K562 (cell line): ENCODE measurements around the gene ELL3. TPM values are rescaled to one million over a fixed set of nuclear protein-coding genes. Genes with fewer than 3 reads are reported as not detected.

Source experiments
- CREBBP ChIP-seq: IDR thresholded peaks from one replicate; pipeline ENCODE4 v1.6.1; 2012; ENCODE audit warnings: low read depth, mild to moderate bottlenecking, control low read depth, inconsistent platforms, low read length
- FOXP4 ChIP-seq: sonication (generic); formaldehyde crosslinking; IDR thresholded peaks from 2 replicates; pipeline ENCODE4 v1.8.0; 2022; ENCODE audit warnings: mild to moderate bottlenecking, missing genetic modification reagents, borderline replicate concordance
- MED1 ChIP-seq: sonication (generic); formaldehyde crosslinking; IDR thresholded peaks from 2 replicates; pipeline ENCODE4 v1.8.1; 2023; ENCODE audit warnings: missing genetic modification reagents, borderline replicate concordance
- MEF2D ChIP-seq: conservative IDR thresholded peaks from 2 replicates; pipeline ENCODE4 v1.6.1; 2016; ENCODE audit warnings: low read depth, missing genetic modification characterization, missing compliant biosample characterization
- RAD21 ChIP-seq, 2 experiments: fragments of 250-450 bp in 1 of 2; fragments of 450-650 bp in 1 of 2; sonication (Bioruptor Pico) in 1 of 2; formaldehyde crosslinking in 1 of 2; IDR thresholded peaks in 1 of 2; conservative IDR thresholded peaks in 1 of 2; 2 replicates each; pipeline versions ENCODE4 v1.4.0 to v1.8.0; 2020 to 2022; ENCODE audit warnings: mild to moderate bottlenecking in 2 of 2, moderate library complexity in 1 of 2
- RERE ChIP-seq: sonication (generic); formaldehyde crosslinking; IDR thresholded peaks from 2 replicates; pipeline ENCODE4 v1.8.0; 2023; ENCODE audit warnings: missing genetic modification reagents, mild to moderate bottlenecking, borderline replicate concordance
- SRF ChIP-seq, 2 experiments: fragments of 250-450, 450-650 bp in 1 of 2; sonication (Bioruptor Pico) in 1 of 2; sonication (generic) in 1 of 2; formaldehyde crosslinking; IDR thresholded peaks; 2 replicates each; pipeline versions ENCODE4 v1.5.0 to v1.5.1; 2020 to 2022; ENCODE audit warnings: mild to moderate bottlenecking in 1 of 2, missing genetic modification reagents in 1 of 2
- SRSF1 ChIP-seq: fragments of 200-400 bp; formaldehyde crosslinking; IDR thresholded peaks from 2 replicates; pipeline ENCODE4 v1.6.1; 2017; ENCODE audit warnings: mild to moderate bottlenecking, low read depth, low read length, moderate library complexity
- STAG1 ChIP-seq: sonication (generic); formaldehyde crosslinking; IDR thresholded peaks from 2 replicates; pipeline ENCODE4 v1.5.0; 2020; ENCODE audit warnings: missing genetic modification reagents, borderline replicate concordance
- ZMIZ1 ChIP-seq, 2 experiments: fragments of 150-350 bp in 1 of 2; IDR thresholded peaks; 2 replicates each; pipeline ENCODE4 v1.6.1; 2012 to 2016; ENCODE audit warnings: low read depth in 2 of 2, low read length in 2 of 2, mild to moderate bottlenecking in 1 of 2, moderate library complexity in 1 of 2
- ZNF79 ChIP-seq: fragments of 250-450 bp; sonication (Bioruptor Pico); IDR thresholded peaks from 2 replicates; pipeline ENCODE4 v1.4.0; 2020; ENCODE audit warnings: low read depth, mild to moderate bottlenecking, moderate library complexity
- polyA plus RNA-seq, 8 experiments: library from polyadenylated mRNA; depleted of rRNA in 4 of 8; stranded (reverse) in 5 of 8; unstranded in 3 of 8; fragments of >200 nt; fragmentation: Nextera tagmentation in 2 of 8; fragmentation: Illumina TruSeq in 1 of 8; extraction: Ambion mirVana in 2 of 8; extraction: Trizol in 1 of 8; gene quantifications; 2 replicates each; pipeline versions ENCODE4 v1.2.1 to v1.2.3, GENCODE V29; 2011 to 2014; ENCODE audit warnings: inconsistent platforms in 1 of 8, missing spikeins in 1 of 8
- total RNA-seq, 7 experiments: library from RNA; depleted of rRNA in 6 of 7; stranded (reverse); fragments of >200 nt in 6 of 7; fragmentation: Illumina TruSeq in 2 of 7; extraction: Trizol in 2 of 7; gene quantifications; 2 replicates each; pipeline versions ENCODE4 v1.2.1 to v1.2.3, GENCODE V29; 2011 to 2021; ENCODE audit warnings: low replicate concordance in 1 of 7
- TF ChIP-seq, protein P1 (sequence below), 2 experiments: IDR thresholded peaks; 2 replicates each; pipeline ENCODE4 v1.6.1; 2011; ENCODE audit warnings: borderline replicate concordance in 1 of 2, control low read depth in 1 of 2, low read depth in 1 of 2, low read length in 1 of 2, mild to moderate bottlenecking in 1 of 2, mixed read lengths in 1 of 2, moderate library complexity in 1 of 2; ENCODE audit not compliant: insufficient read depth in 1 of 2, insufficient read length in 1 of 2, poor library complexity in 1 of 2, severe bottlenecking in 1 of 2; ENCODE audit errors: extremely low read depth in 1 of 2

ELL3 gene
- total and polyA plus RNA-seq, 9 of the 15 experiments (the other 6 are each of a cell fraction or from before 2014, with no cell fraction given), result 0.80 to 5.2 (median 2.6) TPM

- no peak for TF ChIP-seq ZMIZ1 (IDR thresholded peaks at IDR 0.05; ENCODE audit: low read depth in 2 of 2, low read length in 2 of 2)
- no peak for TF ChIP-seq MED1
- TF ChIP-seq MEF2D (tag), result no peak
- no peak for TF ChIP-seq FOXP4
- TF ChIP-seq STAG1 (CRISPR knock-in tag), result no peak
- peak in 1 of 2 experiments; percentile 34; a peak in 3 of 4 replicates for TF ChIP-seq RAD21 (CRISPR knock-in tag; conservative IDR thresholded peaks at IDR 0.05 in 1 of 2, IDR thresholded peaks at IDR 0.05 in 1 of 2)
- no peak for TF ChIP-seq CREBBP
- no peak for TF ChIP-seq ZNF79 (CRISPR knock-in tag)
- TF ChIP-seq SRSF1, result no peak
- no peak for TF ChIP-seq RERE (CRISPR knock-in tag)
- no peak for TF ChIP-seq SRF (CRISPR knock-in tag; IDR thresholded peaks at IDR 0.05)
- TF ChIP-seq, protein P1, sequence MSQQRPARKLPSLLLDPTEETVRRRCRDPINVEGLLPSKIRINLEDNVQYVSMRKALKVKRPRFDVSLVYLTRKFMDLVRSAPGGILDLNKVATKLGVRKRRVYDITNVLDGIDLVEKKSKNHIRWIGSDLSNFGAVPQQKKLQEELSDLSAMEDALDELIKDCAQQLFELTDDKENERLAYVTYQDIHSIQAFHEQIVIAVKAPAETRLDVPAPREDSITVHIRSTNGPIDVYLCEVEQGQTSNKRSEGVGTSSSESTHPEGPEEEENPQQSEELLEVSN (IDR thresholded peaks at IDR 0.05; ENCODE audit: borderline replicate concordance in 1 of 2, extremely low read depth in 1 of 2, insufficient read depth in 1 of 2, insufficient read length in 1 of 2, low read depth in 1 of 2, low read length in 1 of 2, poor library complexity in 1 of 2, severe bottlenecking in 1 of 2), result peak in 1 of 2 experiments; percentile 11
These were observed 1.3 kb downstream of the ELL3 start (continued) for GRCh38 chr15:43775411-43775965.
